Measurements from ENCODE around the gene FOXM1. TPM values are rescaled to one million over a fixed set of nuclear protein-coding genes. Genes with fewer than 3 reads are reported as not detected.
A peak's percentile ranks its signal among the peaks of the same experiment; 100 is the strongest.

The FOXM1 gene
- total and polyA plus RNA-seq, 10 of the 15 experiments (the other 5 are each of a cell fraction or from before 2014, with no cell fraction given) = 15.1 to 63.2 (median 34.2) TPM

GRCh38 chr12:2890388-2891239 is 13.6 kb upstream of the FOXM1 start, which contains the start of gene TULP3 (continued):
- TF ChIP-seq RELB (IDR thresholded peaks at IDR 0.05; ENCODE audit: low read depth) (no peak), SP1 (IDR thresholded peaks at IDR 0.05; ENCODE audit: low read depth, low read length) (peak; percentile 97), ZNF687 (IDR thresholded peaks at IDR 0.05) (peak; percentile 58; the same call in 1 of the 2 replicates), RAD21 (IDR thresholded peaks at IDR 0.05; ENCODE audit: insufficient read depth, low read depth, low read length) (no peak), REST (IDR thresholded peaks at IDR 0.05; ENCODE audit: low read depth, low read length) (no peak), E4F1 (IDR thresholded peaks at IDR 0.05; ENCODE audit: borderline replicate concordance, partially characterized antibody) (no peak), MXI1 (IDR thresholded peaks at IDR 0.05; ENCODE audit: low read depth, low read length) (peak; percentile 97), POLR2A (IDR thresholded peaks at IDR 0.05; ENCODE audit: low read depth, low read length) (peak; percentile 89), BCL11A (IDR thresholded peaks at IDR 0.05; ENCODE audit: low read depth, low read length) (no peak), RB1 (IDR thresholded peaks at IDR 0.05; ENCODE audit: borderline replicate concordance) (peak; percentile 57; the same call in 1 of the 2 replicates), BMI1 (IDR thresholded peaks at IDR 0.05; ENCODE audit: borderline replicate concordance) (peak; percentile 92), IRF4 (IDR thresholded peaks at IDR 0.05; ENCODE audit: low read depth, low read length) (peak; percentile 74)

Measured in GM12878 (cell line).